Neural cell (in vitro differentiated cells): ENCODE data around the gene TAF5L. TPM values are rescaled to one million over a fixed set of nuclear protein-coding genes. Genes with fewer than 3 reads are reported as not detected.

ENCODE experiments used
- H2AFZ ChIP-seq: fragments of 200-600, 300-800 bp; sonication (generic), shearing (Covaris generic); 2 replicates; pipeline ENCODE4 v1.6.0; 2014; ENCODE audit warnings: low read depth, mild to moderate bottlenecking, antibody characterized with exemption, low read length, moderate library complexity
- H3F3A ChIP-seq: fragments of 200-600 bp; shearing (Covaris generic); 2 replicates; pipeline ENCODE4 v1.6.1; 2016; ENCODE audit warnings: mild to moderate bottlenecking, moderate library complexity, mixed read lengths, antibody characterized with exemption, low read length; ENCODE audit not compliant: insufficient read depth, poor library complexity, severe bottlenecking
- H3K27ac ChIP-seq: fragments of 200-600, 300-800 bp; sonication (generic), shearing (Covaris generic); 2 replicates; pipeline ENCODE4 v1.5.1; 2014; ENCODE audit warnings: mild to moderate bottlenecking, low read length, moderate library complexity
- H3K27me3 ChIP-seq: fragments of 300-800, 200-600 bp; sonication (generic), shearing (Covaris generic); 2 replicates; pipeline ENCODE4 v1.6.0; 2014; ENCODE audit warnings: mild to moderate bottlenecking, low read depth, low read length, moderate library complexity; ENCODE audit not compliant: insufficient read depth
- H3K36me3 ChIP-seq: fragments of 300-800, 200-600 bp; sonication (generic), shearing (Covaris generic); 2 replicates; pipeline ENCODE4 v1.5.1; 2014; ENCODE audit warnings: mild to moderate bottlenecking, antibody characterized with exemption, low read length, moderate library complexity; ENCODE audit not compliant: insufficient read depth
- H3K4me2 ChIP-seq: fragments of 300-800, 200-600 bp; sonication (generic), shearing (Covaris generic); 2 replicates; pipeline ENCODE4 v1.6.0; 2014; ENCODE audit warnings: mild to moderate bottlenecking, low read length
- H3K4me3 ChIP-seq: fragments of 300-800, 200-600 bp; sonication (generic), shearing (Covaris generic); 2 replicates; pipeline ENCODE4 v1.5.1; 2014; ENCODE audit warnings: mild to moderate bottlenecking, low read length, moderate library complexity
- H3K79me2 ChIP-seq: fragments of 200-600 bp; shearing (Covaris generic); replicated peaks from 2 replicates; pipeline ENCODE4 v1.6.0; 2014; ENCODE audit warnings: mild to moderate bottlenecking, low read length, moderate library complexity; ENCODE audit not compliant: insufficient read depth
- H3K9ac ChIP-seq: fragments of 300-800, 200-600 bp; sonication (generic), shearing (Covaris generic); 2 replicates; pipeline ENCODE4 v1.6.1; 2016; ENCODE audit warnings: mild to moderate bottlenecking, low read length, mixed read lengths
- H3K9me2 ChIP-seq: fragments of 200-600 bp; shearing (Covaris generic); 2 replicates; pipeline ENCODE4 v1.6.1; 2016; ENCODE audit warnings: mild to moderate bottlenecking, low read length, mixed read lengths; ENCODE audit not compliant: insufficient read depth
- H3K9me3 ChIP-seq: fragments of 200-600, 300-800 bp; sonication (generic), shearing (Covaris generic); 2 replicates; pipeline ENCODE4 v1.6.1; 2016; ENCODE audit warnings: mild to moderate bottlenecking, mixed run types, low read length, moderate library complexity, mixed read lengths
- H4K20me1 ChIP-seq: fragments of 200-600 bp; shearing (Covaris generic); 2 replicates; pipeline ENCODE4 v1.6.1; 2016; ENCODE audit warnings: mild to moderate bottlenecking, mixed run types; ENCODE audit not compliant: insufficient read depth
- EP300 ChIP-seq: fragments of 450-650 bp; conservative IDR thresholded peaks from 2 replicates; pipeline ENCODE4 v1.6.1; 2014; ENCODE audit warnings: antibody characterized with exemption, mild to moderate bottlenecking, moderate library complexity; ENCODE audit not compliant: poor library complexity, severe bottlenecking
- EZH2 ChIP-seq: fragments of 200-600, 300-800 bp; shearing (Covaris generic), sonication (generic); IDR thresholded peaks from 2 replicates; pipeline ENCODE4 v1.6.1; 2014; ENCODE audit warnings: antibody characterized with exemption, low read length, borderline replicate concordance, mild to moderate bottlenecking; ENCODE audit not compliant: insufficient read depth, poor library complexity, severe bottlenecking
- MXI1 ChIP-seq: fragments of 450-650 bp; conservative IDR thresholded peaks from 2 replicates; pipeline ENCODE4 v1.6.1; 2014; ENCODE audit warnings: antibody characterized with exemption, mild to moderate bottlenecking; ENCODE audit not compliant: poor library complexity, severe bottlenecking
- POLR2AphosphoS5 ChIP-seq: IDR thresholded peaks from 2 replicates; pipeline ENCODE4 v1.6.1; 2012
- RAD21 ChIP-seq: fragments of 450-650 bp; conservative IDR thresholded peaks from 2 replicates; pipeline ENCODE4 v1.6.1; 2014; ENCODE audit warnings: antibody characterized with exemption, mild to moderate bottlenecking, moderate library complexity
- REST ChIP-seq: IDR thresholded peaks from 2 replicates; pipeline ENCODE4 v1.6.1; 2012; ENCODE audit warnings: borderline replicate concordance
- SMC3 ChIP-seq: fragments of 450-650 bp; conservative IDR thresholded peaks from 2 replicates; pipeline ENCODE4 v1.6.1; 2014; ENCODE audit warnings: antibody characterized with exemption, mild to moderate bottlenecking, moderate library complexity; ENCODE audit not compliant: poor library complexity
- TAF1 ChIP-seq: IDR thresholded peaks from 2 replicates; pipeline ENCODE4 v1.6.1; 2012; ENCODE audit warnings: low read depth
- polyA plus RNA-seq: library from polyadenylated mRNA; depleted of rRNA; stranded (reverse); fragments of >200 nt; gene quantifications from 2 replicates; pipeline ENCODE4 v1.2.3, GENCODE V29; 2014
- TF ChIP-seq, protein P1 (sequence below): fragments of 450-650 bp; IDR thresholded peaks from 2 replicates; pipeline ENCODE4 v1.5.1; 2014; ENCODE audit warnings: antibody characterized with exemption, mild to moderate bottlenecking, moderate library complexity; ENCODE audit not compliant: poor library complexity, severe bottlenecking

TAF5L gene
- polyA plus RNA-seq, 1 donor from 2014 or later, result 18.5 TPM

DNA sequence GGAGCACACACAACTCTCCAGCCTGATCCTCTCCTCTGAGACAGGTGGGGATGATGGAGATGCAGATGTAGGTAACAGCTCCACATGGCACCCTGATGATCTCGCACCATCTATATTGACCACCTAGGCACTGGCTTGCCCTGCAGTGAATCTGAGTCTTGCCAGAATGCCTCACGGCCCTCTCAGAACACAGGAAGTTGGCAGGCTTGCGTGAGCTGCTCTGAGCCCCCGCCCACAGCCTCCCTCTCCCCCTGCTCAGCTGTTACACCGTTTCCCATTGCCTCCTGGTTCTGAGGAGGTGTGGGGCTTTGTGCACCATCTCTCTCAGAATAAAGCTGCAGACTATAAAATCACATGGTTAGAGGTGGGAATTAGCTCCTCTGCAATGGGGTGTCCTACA is 48.1 kb upstream of the TAF5L start:
- Histone ChIP-seq H3K9ac (no peak overlapping the region), H2AFZ (no peak overlapping the region), H3F3A (no peaks in the 10 kb centered on the region), H4K20me1 (no peaks in the 10 kb centered on the region), H3K4me2 (no peak overlapping the region), H3K79me2 (no peaks in the 10 kb centered on the region), H3K4me3 (no peak overlapping the region), H3K27me3 (no peaks in the 10 kb centered on the region), H3K9me2 (no peaks in the 10 kb centered on the region), H3K9me3 (no peaks in the 10 kb centered on the region), H3K36me3 (no peaks in the 10 kb centered on the region), H3K27ac (no peak overlapping the region)
- no peak for TF ChIP-seq EZH2
- no peak for TF ChIP-seq POLR2AphosphoS5
- TF ChIP-seq REST, result no peak
- TF ChIP-seq TAF1, result no peak
- no peak for TF ChIP-seq EP300
- no peak for TF ChIP-seq MXI1
- no peak for TF ChIP-seq SMC3
- TF ChIP-seq, protein P1, sequence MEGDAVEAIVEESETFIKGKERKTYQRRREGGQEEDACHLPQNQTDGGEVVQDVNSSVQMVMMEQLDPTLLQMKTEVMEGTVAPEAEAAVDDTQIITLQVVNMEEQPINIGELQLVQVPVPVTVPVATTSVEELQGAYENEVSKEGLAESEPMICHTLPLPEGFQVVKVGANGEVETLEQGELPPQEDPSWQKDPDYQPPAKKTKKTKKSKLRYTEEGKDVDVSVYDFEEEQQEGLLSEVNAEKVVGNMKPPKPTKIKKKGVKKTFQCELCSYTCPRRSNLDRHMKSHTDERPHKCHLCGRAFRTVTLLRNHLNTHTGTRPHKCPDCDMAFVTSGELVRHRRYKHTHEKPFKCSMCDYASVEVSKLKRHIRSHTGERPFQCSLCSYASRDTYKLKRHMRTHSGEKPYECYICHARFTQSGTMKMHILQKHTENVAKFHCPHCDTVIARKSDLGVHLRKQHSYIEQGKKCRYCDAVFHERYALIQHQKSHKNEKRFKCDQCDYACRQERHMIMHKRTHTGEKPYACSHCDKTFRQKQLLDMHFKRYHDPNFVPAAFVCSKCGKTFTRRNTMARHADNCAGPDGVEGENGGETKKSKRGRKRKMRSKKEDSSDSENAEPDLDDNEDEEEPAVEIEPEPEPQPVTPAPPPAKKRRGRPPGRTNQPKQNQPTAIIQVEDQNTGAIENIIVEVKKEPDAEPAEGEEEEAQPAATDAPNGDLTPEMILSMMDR, result no peak
- no peak for TF ChIP-seq RAD21

DNA sequence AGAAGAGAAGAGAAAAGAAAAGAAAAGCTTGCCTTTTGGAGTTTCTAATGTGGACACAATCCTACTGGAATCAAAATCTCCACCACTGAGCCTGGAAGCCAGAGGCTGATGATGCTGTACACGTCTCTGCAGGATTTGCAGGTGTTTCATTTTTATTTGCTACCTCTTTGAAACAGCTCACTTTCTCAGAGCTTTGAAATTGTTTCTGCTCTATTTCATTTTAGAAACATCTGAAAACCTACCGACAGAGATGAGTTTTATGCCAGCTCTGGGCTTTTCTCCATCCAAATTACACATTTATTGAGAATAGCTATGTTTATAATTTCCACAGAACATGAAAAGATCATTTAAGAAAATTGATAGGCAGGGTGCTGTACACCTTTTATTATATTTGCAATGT is 46.3 kb upstream of the TAF5L start:
- no peaks in the 10 kb centered on the region for H4K20me1 ChIP-seq
- no peaks in the 10 kb centered on the region for H3K79me2 ChIP-seq
- H3K4me3 ChIP-seq, result no peak overlapping the region
- no peaks in the 10 kb centered on the region for H3K9me3 ChIP-seq
- H3K9me2 ChIP-seq, result no peaks in the 10 kb centered on the region
- no peak overlapping the region for H3K27ac ChIP-seq
- H3K27me3 ChIP-seq, result no peaks in the 10 kb centered on the region
- TF ChIP-seq EP300, result no peak
- TF ChIP-seq MXI1, result no peak
- no peak for TF ChIP-seq EZH2
- TF ChIP-seq, protein P1, result no peak
- no peak for TF ChIP-seq RAD21
- no peak for TF ChIP-seq TAF1
- no peak for TF ChIP-seq REST
- H3K9ac ChIP-seq, result no peak overlapping the region
- no peaks in the 10 kb centered on the region for H3F3A ChIP-seq
- H2AFZ ChIP-seq, result no peak overlapping the region
- no peaks in the 10 kb centered on the region for H3K36me3 ChIP-seq
- H3K4me2 ChIP-seq, result no peak overlapping the region
